ENCODE measurements around the gene SCN9A.
"Not testable (repeated sequence)": the region's sequence is repeated elsewhere in the genome, so short reads cannot be mapped to it uniquely, and the experiment has no call there.

Gene SCN9A

GRCh38 chr2:166375195-166375735, 479 bp downstream of the SCN9A start:
- no peak for DNase-seq (ENCODE audit: low read depth, low spot score)

GRCh38 chr2:166373951-166374350, 1.8 kb downstream of the SCN9A start:
- no peak for DNase-seq (ENCODE audit: low read depth, low spot score)

- DNase-seq (ENCODE audit: low read depth, low spot score) = no peak
Measured at GRCh38 chr2:166373539-166373938, 2.2 kb downstream of the SCN9A start.

GRCh38 chr2:166373105-166373504, 2.6 kb downstream of the SCN9A start:
- no peak for DNase-seq (ENCODE audit: low read depth, low spot score)

GRCh38 chr2:166372046-166372445, 3.7 kb downstream of the SCN9A start:
- no peak for DNase-seq (ENCODE audit: low read depth, low spot score)

GRCh38 chr2:166365803-166366420, 9.8 kb downstream of the SCN9A start:
- DNase-seq (ENCODE audit: low read depth, low spot score) = no peak

GRCh38 chr2:166365239-166365638, 10.5 kb downstream of the SCN9A start:
- no peak for DNase-seq (ENCODE audit: low read depth, low spot score)

- DNase-seq (ENCODE audit: low read depth, low spot score) = no peak
Measured at GRCh38 chr2:166364476-166365161, 11.1 kb downstream of the SCN9A start.

GRCh38 chr2:166361351-166362153, 14.2 kb downstream of the SCN9A start:
- no peak for DNase-seq (ENCODE audit: low read depth, low spot score)

GRCh38 chr2:166360906-166361305, 14.8 kb downstream of the SCN9A start:
- DNase-seq (ENCODE audit: low read depth, low spot score) = no peak

GRCh38 chr2:166360426-166360825, 15.3 kb downstream of the SCN9A start:
- DNase-seq (ENCODE audit: low read depth, low spot score) = no peak

- not testable (repeated sequence) for DNase-seq (ENCODE audit: low read depth, low spot score)
Measured at GRCh38 chr2:166357950-166358321, 17.8 kb downstream of the SCN9A start.

GRCh38 chr2:166357068-166357949, 18.4 kb downstream of the SCN9A start:
- DNase-seq (ENCODE audit: low read depth, low spot score) = no peak

GRCh38 chr2:166351319-166351718, 24.4 kb downstream of the SCN9A start:
- no peak for DNase-seq (ENCODE audit: low read depth, low spot score)

- no peak for DNase-seq (ENCODE audit: low read depth, low spot score)
Measured at GRCh38 chr2:166350525-166350924, 25.2 kb downstream of the SCN9A start.

- DNase-seq (ENCODE audit: low read depth, low spot score) = no peak
Measured at GRCh38 chr2:166344286-166345113, 31.2 kb downstream of the SCN9A start.

- no peak for DNase-seq (ENCODE audit: low read depth, low spot score)
Measured at GRCh38 chr2:166343467-166343866, 32.3 kb downstream of the SCN9A start.

GRCh38 chr2:166341426-166341825, 34.3 kb downstream of the SCN9A start:
- no peak for DNase-seq (ENCODE audit: low read depth, low spot score)

GRCh38 chr2:166338831-166339339, 36.9 kb downstream of the SCN9A start:
- DNase-seq (ENCODE audit: low read depth, low spot score) = no peak

GRCh38 chr2:166337932-166338331, 37.8 kb downstream of the SCN9A start:
- no peak for DNase-seq (ENCODE audit: low read depth, low spot score)

Measured in activated naive CD8-positive, alpha-beta T cell treated with anti-CD3 and anti-CD28 coated beads, Interleukin-2, amount 50 U/mL, for 16 hours (primary cell).